ENCODE results near the gene NFIC.

The NFIC gene

DNA sequence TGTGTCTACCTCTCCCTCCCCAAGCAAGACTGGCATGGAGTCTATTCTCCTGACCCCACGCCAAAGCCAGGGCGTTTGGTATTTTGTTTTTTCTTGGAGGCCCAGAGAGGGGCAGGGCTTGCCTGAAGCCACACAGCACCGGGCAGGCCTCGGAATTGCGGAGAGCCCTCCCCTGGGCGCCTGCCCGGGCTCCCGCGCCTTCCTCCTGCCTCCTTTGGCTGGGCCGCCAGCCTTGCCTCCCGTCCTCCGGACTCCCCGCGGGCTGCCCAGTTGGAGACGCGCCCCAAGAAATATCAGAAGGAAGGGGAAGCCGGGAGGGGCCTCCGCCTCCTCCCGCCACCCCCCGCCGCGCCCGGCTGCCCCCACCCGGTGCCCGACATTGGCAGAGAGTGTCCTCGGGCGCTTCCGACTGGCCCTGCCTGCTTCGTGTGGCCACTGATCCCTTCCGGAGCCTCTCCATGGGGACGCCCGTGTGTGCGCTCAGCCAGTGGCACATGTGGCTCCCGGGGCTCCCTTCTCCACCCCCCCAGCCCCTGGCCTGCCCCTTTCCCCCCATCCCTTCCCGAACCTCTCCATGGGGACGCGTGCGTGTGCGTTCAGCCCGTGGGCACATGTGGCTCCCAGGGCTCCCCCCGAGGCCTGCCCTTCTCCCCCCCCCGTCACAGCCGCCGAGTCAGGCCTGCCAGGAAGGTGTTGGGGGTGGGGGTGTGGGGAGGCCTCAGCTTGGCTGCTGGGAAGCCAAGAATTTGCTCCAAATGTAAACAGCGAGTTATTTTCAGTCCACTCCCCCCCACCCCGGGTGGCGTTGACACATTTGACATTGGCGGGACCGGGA is 37.3 kb downstream of the NFIC start:
- Histone ChIP-seq H3K9me3 (replicated peaks in 1 of 2; ENCODE audit: control insufficient read depth in 2 of 2, insufficient read depth in 1 of 2, low read depth in 1 of 2, low read length in 2 of 2) (peaks cover 0 to 1% of the 10 kb centered on the region in 2 donors), H3K23ac (ENCODE audit: low read depth, low read length, poor library complexity) (no peak overlapping the region), H4K91ac (ENCODE audit: low read depth, low read length, poor library complexity) (no peak overlapping the region), H2BK15ac (ENCODE audit: low read length) (peak overlapping the region; percentile 94), H3K14ac (ENCODE audit: low read length) (no peak overlapping the region), H2BK12ac (ENCODE audit: low read length) (no peak overlapping the region), H3K36me3 (replicated peaks in 1 of 2; ENCODE audit: control insufficient read depth in 2 of 2, insufficient read depth in 2 of 2, low read length in 2 of 2) (no peaks in the 10 kb centered on the region), H3K18ac (ENCODE audit: low read length) (peak overlapping the region; percentile 57), H3K4me2 (ENCODE audit: insufficient read depth, low read length, poor library complexity, severe bottlenecking) (no peak overlapping the region), H3K4me3 (ENCODE audit: low read length in 2 of 2) (no peak overlapping the region), H3K4ac (ENCODE audit: low read length) (peak overlapping the region; percentile 23), H2AFZ (ENCODE audit: low read length) (peak overlapping the region; percentile 87), H2BK5ac (ENCODE audit: low read length) (peak overlapping the region; percentile 5), H2BK120ac (ENCODE audit: low read depth, low read length) (peak overlapping the region; percentile 81), H3K27ac (replicated peaks; ENCODE audit: low read length) (no peak overlapping the region), H3K79me1 (ENCODE audit: low read depth, low read length) (no peaks in the 10 kb centered on the region), H3K4me1 (ENCODE audit: control insufficient read depth in 2 of 2, insufficient read depth in 1 of 2, low read depth in 1 of 2, low read length in 2 of 2) (no peaks in the 10 kb centered on the region), H3K27me3 (ENCODE audit: control insufficient read depth in 3 of 3, insufficient read depth in 3 of 3, low read depth in 1 of 3, low read length in 3 of 3) (no peaks in the 10 kb centered on the region), H3K9ac (ENCODE audit: low read depth, low read length, poor library complexity) (no peak overlapping the region), H2AK5ac (ENCODE audit: low read depth, low read length) (peak overlapping the region; percentile 94), H4K8ac (ENCODE audit: low read depth, low read length) (no peak overlapping the region)
- DNase-seq (ENCODE audit: low spot score), result no peak
- WGBS, 2 donors (ENCODE audit: extremely low coverage in 2 of 2, insufficient read length in 2 of 2, insufficient replicate concordance in 1 of 2), result no CpG with 5 or more reads among the region's 49 CpGs

DNA sequence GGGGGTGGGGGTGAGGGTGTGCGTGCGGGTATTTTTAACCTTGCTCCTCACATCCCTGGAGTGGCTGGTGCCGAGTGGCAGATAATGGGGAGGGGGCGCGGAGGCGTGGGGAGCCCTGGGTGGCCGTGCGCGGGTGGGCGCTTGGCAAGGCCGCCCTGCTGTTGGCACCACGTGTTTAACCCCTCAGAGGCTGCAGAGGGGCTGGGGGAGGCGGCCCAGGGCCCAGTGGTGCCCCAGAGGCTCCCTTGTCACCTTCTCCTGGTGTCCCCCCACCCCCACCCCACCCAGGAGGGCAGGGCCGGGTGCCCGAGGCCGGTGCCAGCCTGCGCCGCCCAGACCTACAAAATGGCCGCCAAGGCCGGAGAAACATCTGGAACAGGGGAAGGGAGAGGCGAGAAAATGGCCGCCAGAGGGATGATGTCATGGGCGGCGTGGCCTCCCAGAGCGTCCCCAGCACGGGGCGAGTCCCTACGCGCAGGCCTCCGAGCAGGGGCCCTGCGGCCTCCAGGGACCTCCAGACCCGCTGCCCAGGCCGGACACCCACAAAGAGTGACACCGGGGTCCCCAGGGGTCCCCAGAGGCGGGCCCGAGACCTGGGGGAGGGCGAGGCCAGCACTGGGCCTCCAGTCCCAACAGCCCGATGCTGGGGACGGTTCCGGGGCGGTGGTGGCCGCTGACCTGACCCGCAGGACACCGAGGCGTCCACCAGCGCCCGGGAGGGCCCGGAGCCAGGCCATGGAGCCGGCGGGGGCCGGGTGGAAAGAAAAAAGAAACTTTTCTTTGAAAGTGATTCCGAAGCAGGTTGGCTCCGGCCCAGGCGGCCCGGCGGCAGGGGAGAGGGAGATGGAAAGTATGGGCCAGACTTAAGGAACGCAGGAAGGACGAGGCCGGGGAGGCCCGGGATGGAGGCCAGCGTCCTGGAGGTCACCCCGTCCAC is 38.2 kb downstream of the NFIC start:
- Histone ChIP-seq H4K91ac (ENCODE audit: low read depth, low read length, poor library complexity) (no peak overlapping the region), H3K9me3 (replicated peaks in 1 of 2; ENCODE audit: control insufficient read depth in 2 of 2, insufficient read depth in 1 of 2, low read depth in 1 of 2, low read length in 2 of 2) (peaks cover 0 to 1% of the 10 kb centered on the region in 2 donors), H4K8ac (ENCODE audit: low read depth, low read length) (no peak overlapping the region), H3K79me1 (ENCODE audit: low read depth, low read length) (no peaks in the 10 kb centered on the region), H3K27ac (replicated peaks; ENCODE audit: low read length) (no peak overlapping the region), H3K4me1 (ENCODE audit: control insufficient read depth in 2 of 2, insufficient read depth in 1 of 2, low read depth in 1 of 2, low read length in 2 of 2) (no peaks in the 10 kb centered on the region), H3K36me3 (replicated peaks in 1 of 2; ENCODE audit: control insufficient read depth in 2 of 2, insufficient read depth in 2 of 2, low read length in 2 of 2) (no peaks in the 10 kb centered on the region), H3K14ac (ENCODE audit: low read length) (peak overlapping the region; percentile 38), H2BK12ac (ENCODE audit: low read length) (peak overlapping the region; percentile 58), H3K18ac (ENCODE audit: low read length) (peak overlapping the region; percentile 71), H3K27me3 (ENCODE audit: control insufficient read depth in 3 of 3, insufficient read depth in 3 of 3, low read depth in 1 of 3, low read length in 3 of 3) (no peaks in the 10 kb centered on the region), H3K4me3 (ENCODE audit: low read length in 2 of 2) (no peak overlapping the region), H2BK15ac (ENCODE audit: low read length) (peak overlapping the region; percentile 94), H3K4ac (ENCODE audit: low read length) (peak overlapping the region; percentile 37), H3K23ac (ENCODE audit: low read depth, low read length, poor library complexity) (peak overlapping the region; percentile 91), H2BK5ac (ENCODE audit: low read length) (peak overlapping the region; percentile 39), H2AK5ac (ENCODE audit: low read depth, low read length) (peak overlapping the region; percentile 94), H2AFZ (ENCODE audit: low read length) (peak overlapping the region; percentile 87), H2BK120ac (ENCODE audit: low read depth, low read length) (no peak overlapping the region), H3K4me2 (ENCODE audit: insufficient read depth, low read length, poor library complexity, severe bottlenecking) (no peak overlapping the region), H3K9ac (ENCODE audit: low read depth, low read length, poor library complexity) (no peak overlapping the region)
- WGBS, 2 donors (ENCODE audit: extremely low coverage in 2 of 2, insufficient read length in 2 of 2, insufficient replicate concordance in 1 of 2), result no CpG with 5 or more reads among the region's 62 CpGs
- DNase-seq (ENCODE audit: low spot score), result no peak

DNA sequence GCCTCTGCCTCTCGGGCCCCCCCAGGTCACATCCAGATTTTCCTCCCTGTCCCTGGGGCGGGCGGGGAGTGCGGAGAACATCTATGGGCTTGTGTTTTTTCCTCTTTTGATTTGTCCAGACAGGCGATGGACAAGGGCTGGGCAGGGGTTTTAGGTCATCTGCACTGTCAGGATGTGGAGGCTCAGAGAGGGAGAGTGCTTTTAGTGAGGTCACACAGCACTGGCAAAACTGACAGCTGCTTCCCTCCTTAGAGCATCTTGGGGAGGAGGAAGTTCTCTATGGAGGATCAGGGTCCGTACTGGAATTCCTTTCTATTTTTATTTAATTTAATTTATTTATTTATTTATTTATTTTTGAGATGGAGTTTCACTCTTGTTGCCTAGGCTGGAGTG is 38.9 kb downstream of the NFIC start:
- WGBS, 2 donors (ENCODE audit: extremely low coverage in 2 of 2, insufficient read length in 2 of 2, insufficient replicate concordance in 1 of 2), result no CpG with 5 or more reads among the region's 6 CpGs
- H3K4me3 ChIP-seq (ENCODE audit: low read length in 2 of 2), result no peak overlapping the region
- H2BK12ac ChIP-seq (ENCODE audit: low read length), result no peak overlapping the region
- no peaks in the 10 kb centered on the region for H3K27me3 ChIP-seq (ENCODE audit: control insufficient read depth in 3 of 3, insufficient read depth in 3 of 3, low read depth in 1 of 3, low read length in 3 of 3)
- no peak overlapping the region for H3K23ac ChIP-seq (ENCODE audit: low read depth, low read length, poor library complexity)
- H3K18ac ChIP-seq (ENCODE audit: low read length), result peak overlapping the region; percentile 71
- no peak overlapping the region for H3K9ac ChIP-seq (ENCODE audit: low read depth, low read length, poor library complexity)
- no peak overlapping the region for H3K27ac ChIP-seq (replicated peaks; ENCODE audit: low read length)
- H3K4ac ChIP-seq (ENCODE audit: low read length), result no peak overlapping the region
- H2BK120ac ChIP-seq (ENCODE audit: low read depth, low read length), result no peak overlapping the region
- H3K36me3 ChIP-seq (replicated peaks in 1 of 2; ENCODE audit: control insufficient read depth in 2 of 2, insufficient read depth in 2 of 2, low read length in 2 of 2), result no peaks in the 10 kb centered on the region
- DNase-seq (ENCODE audit: low spot score), result no peak
- no peak overlapping the region for H4K8ac ChIP-seq (ENCODE audit: low read depth, low read length)
- no peaks in the 10 kb centered on the region for H3K4me1 ChIP-seq (ENCODE audit: control insufficient read depth in 2 of 2, insufficient read depth in 1 of 2, low read depth in 1 of 2, low read length in 2 of 2)
- peak overlapping the region; percentile 87 for H2AFZ ChIP-seq (ENCODE audit: low read length)
- H3K79me1 ChIP-seq (ENCODE audit: low read depth, low read length), result no peaks in the 10 kb centered on the region
- peak overlapping the region; percentile 94 for H2AK5ac ChIP-seq (ENCODE audit: low read depth, low read length)
- H2BK15ac ChIP-seq (ENCODE audit: low read length), result peak overlapping the region; percentile 94
- H3K9me3 ChIP-seq (replicated peaks in 1 of 2; ENCODE audit: control insufficient read depth in 2 of 2, insufficient read depth in 1 of 2, low read depth in 1 of 2, low read length in 2 of 2), result peaks cover 0 to 1% of the 10 kb centered on the region in 2 donors
- H2BK5ac ChIP-seq (ENCODE audit: low read length), result no peak overlapping the region
- no peak overlapping the region for H3K4me2 ChIP-seq (ENCODE audit: insufficient read depth, low read length, poor library complexity, severe bottlenecking)
- no peak overlapping the region for H4K91ac ChIP-seq (ENCODE audit: low read depth, low read length, poor library complexity)
- peak overlapping the region; percentile 38 for H3K14ac ChIP-seq (ENCODE audit: low read length)

Data from neuronal stem cell (in vitro differentiated cells).